Stimulated activated CD8-positive, alpha-beta memory T cell treated with anti-CD3 and anti-CD28 coated beads, Interleukin-12 subunit alpha, Interleukin-12 subunit beta, amount 100 ng/mL, for 4 hours (primary cell): ENCODE data around the gene RANBP10.

ENCODE experiments used
- DNase-seq: peaks from one replicate; pipeline ENCODE4 v3.0.0-alpha.2; 2020; ENCODE audit warnings: low read depth

The RANBP10 gene

DNA sequence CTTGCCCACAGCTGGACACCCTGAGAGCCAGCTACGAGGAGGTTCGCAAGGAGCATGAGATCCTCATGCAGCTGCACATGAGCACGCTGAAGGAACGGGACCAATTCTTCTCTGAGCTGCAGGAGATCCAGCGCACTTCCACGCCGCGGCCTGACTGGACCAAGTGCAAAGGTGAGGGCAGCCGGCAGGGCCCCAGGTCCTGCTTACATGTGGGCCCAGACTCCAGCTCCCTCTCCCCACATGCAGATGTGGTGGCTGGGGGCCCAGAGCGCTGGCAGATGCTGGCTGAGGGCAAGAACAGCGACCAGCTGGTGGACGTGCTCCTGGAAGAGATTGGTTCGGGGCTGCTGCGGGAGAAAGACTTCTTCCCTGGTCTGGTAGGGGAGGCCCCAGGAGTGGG lies 19.5 kb upstream of the RANBP10 start:
- DNase-seq = no peak

DNA sequence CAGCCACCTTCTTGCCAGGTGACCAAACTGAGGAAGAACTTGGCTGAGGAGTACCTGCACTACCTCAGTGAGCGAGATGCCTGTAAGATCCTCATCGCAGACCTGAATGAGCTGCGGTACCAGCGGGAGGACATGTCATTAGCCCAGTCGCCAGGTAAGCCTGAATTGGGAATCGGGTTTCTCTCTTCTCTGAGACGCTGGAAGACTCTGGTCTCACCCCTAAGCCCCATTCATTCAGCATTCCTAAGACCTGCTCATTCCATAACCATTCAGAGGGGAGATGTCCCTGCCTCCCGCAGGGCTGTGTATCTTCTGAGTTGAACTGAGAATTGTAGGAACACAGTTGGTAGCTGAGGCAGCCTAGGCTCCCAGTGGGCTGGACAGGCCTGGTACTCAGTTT lies 18.8 kb upstream of the RANBP10 start:
- no peak for DNase-seq

DNA sequence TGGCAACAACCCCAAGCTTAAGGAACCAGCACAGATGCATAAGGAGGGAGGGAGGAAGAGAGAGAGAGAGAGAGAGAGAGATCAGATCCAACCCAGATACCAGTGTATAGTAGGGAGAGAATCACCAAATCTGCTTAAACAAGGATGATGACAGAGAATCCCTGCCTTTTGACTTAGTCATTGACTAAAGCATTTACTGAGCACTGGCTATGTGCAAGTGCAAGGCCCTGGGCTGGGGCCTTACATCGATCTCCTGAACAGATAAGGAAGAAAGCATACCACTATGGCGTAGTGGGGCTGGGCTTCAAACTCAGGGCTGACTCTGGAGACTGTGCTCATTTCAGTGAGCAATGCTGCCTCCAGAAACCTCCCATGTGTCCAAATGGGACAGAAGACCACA lies 16.2 kb upstream of the RANBP10 start:
- no peak for DNase-seq

DNA sequence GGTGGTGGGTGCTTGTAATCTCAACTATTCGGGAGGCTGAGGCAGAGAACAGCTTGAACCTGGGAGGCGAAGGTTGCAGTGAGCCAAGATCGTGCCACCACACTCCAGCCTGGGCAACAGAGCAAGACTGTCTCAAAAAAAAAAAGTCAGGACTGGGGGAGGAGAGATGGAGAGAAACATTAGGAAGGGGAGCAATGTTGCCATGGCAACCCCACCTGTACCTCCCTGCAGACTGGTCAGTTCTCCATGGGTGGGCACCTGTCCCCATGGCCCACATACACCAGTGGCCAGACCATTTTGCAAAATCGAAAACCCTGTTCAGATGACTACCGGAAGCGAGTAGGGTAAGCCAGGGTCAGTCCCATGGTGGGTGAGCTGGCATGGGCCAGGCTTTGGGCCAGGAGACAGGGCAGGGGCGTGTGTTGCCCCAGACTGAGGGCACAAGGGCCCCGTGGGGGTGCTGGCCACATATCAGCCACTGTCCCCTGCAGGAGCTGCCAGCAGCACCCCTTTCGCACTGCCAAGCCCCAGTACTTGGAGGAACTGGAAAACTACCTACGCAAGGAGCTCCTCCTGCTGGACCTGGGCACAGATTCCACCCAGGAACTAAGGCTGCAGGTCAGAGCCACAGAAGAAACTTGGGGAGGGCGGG lies 14.4 kb upstream of the RANBP10 start:
- no peak for DNase-seq

DNA sequence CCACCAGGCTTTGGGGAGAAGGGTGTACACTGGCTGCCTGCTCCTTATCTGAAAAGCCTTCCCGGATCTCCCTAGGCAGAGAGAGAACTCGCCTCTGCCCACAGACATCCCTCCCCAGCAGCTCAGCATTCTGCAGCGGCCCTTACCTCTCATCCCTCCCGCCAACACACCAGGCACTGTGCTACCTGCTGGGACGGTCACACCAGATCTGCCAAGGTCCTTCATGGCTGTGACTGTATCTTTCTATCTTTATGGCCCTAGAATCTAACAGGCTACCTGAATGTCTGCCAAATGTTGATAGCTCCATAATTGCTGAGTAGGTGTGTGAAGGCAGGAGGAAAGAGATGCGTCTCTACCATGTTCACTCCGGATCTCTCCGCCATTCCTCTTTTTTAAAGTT lies 8.2 kb upstream of the RANBP10 start:
- no peak for DNase-seq

DNA sequence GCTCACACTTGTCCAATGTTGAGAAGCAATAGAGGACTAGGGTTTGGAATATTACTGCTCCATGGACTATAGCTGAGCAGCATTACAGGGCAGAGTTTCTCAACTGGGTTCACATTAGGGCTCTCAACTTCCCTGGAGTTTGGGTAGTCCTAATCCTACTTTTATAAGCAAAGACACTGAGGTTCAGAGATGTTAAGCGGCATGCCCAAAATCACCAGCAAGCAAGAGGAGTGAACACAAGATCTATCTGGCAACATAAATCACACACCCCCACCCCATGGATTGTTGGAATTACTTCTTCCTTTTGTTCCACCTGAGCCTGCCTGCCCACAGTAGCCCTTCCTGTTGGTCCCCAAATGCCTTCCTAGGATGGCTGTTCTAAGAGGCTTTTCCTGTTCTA lies 5.5 kb upstream of the RANBP10 start:
- no peak for DNase-seq

DNA sequence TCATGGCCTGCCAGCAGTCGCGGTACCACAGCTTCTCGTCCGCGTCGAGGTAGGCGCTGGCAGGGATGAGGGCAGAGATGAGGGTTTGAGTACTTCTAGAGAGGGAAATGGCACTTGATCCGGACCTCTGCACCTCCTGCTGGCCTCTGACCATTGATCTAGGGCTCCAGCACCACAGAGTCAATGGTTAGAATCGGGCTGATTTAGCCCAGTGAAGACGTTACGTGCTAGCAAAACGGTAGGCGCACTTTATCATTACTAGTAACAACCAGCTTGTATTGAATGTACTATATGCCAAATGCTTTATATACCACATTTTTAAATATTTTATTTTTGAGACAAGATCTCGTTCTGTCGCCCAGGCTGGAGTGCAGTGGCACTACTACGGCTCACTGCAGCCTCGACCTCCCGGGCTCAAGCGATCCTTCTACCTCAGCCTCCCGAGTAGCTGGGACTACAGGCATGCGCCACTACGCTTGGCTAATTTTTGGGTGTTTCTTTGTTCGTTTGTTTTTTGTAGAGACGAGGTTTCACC lies 855 bp upstream of the RANBP10 start:
- DNase-seq = no peak

DNA sequence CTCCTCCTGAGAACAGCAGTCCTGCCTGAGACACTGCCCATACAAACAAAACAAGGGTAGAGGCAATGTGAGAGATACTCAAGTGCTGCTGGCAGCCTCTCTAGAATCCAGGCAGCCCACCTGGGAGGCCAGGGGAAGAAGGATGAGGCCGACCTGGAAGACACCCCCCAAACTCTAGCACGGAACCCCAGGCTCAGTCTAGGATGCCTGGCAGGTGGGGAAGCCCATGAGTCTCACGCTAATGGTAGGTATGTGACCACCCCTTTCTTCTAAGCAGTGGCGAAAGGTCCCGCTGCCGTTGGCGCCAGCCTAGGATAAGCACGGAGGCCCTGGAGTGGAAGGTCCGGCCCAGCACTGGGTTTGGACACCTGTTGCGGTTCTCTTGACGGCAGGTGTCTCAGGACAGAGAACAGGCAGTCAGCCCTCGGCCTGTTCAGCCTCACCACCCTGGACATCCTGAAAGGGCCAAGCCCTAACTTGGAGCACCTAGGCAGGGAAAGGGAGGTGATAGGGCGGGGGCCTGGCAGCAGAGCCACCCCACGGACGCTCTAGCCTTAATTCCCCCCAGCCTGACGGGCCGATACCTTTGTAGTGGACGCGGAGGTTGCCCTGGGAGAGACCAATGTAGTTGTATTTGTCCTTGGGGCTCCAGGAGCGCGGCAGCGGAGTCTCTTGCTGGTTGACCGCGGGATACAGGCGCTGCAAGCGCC lies 487 bp downstream of the RANBP10 start:
- no peak for DNase-seq

DNA sequence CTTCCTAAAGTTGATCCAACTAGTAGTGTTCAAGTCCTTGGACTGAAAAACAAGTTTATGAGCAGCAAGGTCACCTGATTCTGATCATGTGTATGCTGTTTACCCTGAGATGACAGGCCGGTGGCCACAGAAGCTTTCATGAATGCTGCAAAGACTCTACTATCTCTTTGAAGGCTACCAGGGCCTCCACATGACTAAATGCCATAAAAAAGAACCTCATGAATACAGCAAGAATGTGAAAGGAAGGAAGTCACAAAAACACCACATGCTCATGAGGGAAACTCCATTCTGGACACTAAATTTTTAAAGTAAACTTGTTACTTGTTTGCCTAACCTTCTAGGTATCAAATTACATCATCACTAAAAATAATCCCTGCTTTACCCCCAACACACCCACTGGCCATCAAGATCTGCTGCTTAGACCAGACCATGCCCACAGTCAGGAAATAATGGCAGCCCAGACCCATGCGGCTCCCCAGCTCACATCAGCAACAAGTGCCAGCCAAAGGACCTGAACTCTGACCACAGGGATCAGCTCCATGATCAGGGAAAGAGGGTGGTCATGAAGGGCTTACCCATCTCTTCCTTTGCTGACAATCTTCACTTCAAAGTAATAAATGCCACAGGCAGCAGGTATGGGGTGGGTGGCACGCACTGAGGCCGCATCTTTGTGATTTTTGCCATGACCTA lies 1.4 kb downstream of the RANBP10 start:
- no peak for DNase-seq

DNA sequence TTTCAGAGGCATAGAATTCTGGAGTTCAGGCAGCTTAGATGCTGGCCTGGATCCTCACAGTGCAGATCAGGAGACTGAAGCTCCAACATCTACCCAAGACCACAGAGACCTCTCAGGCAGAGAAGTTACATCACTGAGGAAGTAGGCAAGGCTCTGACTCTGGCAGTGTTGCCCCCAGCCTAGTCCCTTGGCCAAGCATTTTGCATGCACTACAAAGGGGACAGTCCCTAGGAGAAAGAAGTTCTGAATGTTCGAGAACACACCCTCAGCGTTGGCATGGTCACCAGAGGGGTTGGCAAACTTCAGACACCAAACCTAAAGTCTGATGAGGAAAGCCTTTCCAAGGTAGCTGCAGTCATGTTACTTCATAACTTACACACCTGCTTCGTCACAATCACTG lies 2.5 kb downstream of the RANBP10 start:
- no peak for DNase-seq

DNA sequence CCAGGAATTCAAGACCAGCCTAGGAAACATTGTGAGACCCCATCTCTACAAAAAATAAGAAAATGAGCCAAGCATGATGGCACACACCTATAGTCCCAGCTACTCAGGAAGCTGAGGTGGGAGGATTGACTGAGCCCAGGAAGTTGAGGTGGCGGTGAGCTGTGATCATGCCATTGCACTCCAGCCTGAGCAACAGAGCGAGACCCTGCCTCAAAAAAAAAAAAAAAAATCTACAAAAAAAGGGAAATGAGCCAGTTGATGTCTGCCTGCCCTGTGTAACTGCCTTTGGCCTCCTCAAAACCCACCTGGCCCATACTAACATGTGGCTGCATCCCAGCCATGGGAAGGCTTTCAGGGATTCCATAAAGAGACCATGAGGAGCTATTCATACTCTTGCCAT lies 4.5 kb downstream of the RANBP10 start:
- DNase-seq = no peak

DNA sequence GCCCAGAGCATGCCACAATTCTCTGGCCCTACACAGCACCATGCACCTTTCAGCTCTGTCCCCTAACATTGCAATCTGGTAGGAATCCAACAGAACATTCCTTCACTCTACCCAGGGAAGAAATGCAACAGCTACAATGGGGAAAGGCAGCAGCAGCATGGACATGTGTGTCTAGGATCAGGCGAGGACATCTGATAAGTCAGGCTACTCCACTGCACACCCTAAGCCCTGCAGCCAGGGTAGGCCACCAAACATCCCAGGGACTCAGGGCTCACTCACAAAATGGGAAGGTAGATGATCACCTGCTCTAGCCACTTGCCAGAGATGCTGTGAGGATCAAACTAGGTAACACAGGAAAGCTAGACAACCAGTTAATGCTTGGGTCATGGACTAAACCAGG lies 5.1 kb downstream of the RANBP10 start:
- no peak for DNase-seq

DNA sequence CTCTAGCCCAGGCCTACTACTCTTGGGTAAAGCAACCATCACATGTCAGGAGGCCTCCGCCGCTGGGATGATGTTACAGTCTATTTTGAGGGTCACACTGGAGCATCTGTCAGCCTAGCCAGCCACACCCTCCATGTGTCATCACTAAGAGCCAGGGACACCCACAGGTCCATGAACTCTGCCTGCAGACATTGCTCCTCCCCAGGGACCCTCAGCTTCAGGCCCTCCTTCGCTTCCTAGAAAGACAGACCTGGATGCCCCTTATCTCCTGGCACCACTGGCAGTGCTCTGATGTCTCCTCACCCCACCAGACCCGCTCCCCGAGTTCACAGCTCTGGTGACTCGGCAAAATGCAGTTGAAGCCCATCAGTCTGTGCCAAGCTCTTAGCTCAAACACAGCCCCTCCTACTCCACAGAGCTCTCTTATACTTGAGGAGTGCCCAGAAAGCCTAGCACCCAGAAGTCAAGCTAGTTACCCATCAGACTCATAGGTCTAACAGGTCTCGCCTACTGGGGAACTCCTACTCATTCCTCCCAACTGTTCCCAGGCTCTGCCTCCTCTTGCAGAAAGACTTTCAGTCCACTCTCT lies 5.9 kb downstream of the RANBP10 start:
- DNase-seq = no peak

DNA sequence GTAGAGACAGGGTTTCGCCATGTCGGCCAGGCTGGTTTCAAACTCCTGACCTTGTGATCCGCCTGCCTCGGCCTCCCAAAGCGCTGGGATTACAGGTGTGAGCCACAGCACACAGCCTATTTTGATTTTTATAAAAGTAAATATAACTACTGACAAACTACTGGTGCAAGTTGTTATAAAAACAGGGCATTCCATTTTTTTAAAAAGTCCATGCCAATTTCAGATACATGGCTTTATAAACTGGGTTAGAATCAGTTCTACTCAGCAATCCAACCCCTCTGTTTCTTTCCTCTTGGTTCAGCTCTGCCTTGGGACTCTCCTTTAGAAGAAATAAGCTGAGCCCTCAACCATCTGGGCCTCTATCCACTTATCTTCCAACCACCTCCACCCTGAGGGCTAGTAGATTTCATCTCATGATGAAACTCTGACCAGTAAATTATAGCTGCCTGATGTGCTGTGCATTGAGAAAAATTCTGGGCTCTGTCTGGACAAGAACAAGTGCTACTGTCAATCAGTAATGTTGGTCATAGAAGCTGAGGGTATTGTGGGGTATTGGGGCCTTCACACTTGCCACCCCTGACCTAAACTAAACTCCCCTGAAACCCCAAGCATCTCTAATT lies 10.2 kb downstream of the RANBP10 start:
- DNase-seq = no peak

DNA sequence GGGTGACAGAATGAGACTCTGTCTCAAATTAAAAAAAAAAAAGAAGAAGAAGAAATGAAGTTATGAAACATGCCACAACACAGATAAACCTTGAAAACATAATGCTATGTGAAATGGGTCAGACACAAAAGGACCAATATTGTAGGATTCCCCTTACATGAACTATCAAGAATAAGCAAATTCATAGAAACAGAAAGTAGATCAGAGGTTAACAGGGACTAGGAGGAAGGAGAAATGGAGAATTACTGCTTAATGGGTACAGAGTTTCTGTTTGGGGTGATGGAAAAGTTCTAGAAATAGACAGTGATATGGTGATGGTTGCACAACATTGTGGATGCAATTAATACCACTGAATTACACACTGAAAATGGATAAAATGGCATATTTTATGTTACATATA lies 16.3 kb downstream of the RANBP10 start:
- DNase-seq = no peak

DNA sequence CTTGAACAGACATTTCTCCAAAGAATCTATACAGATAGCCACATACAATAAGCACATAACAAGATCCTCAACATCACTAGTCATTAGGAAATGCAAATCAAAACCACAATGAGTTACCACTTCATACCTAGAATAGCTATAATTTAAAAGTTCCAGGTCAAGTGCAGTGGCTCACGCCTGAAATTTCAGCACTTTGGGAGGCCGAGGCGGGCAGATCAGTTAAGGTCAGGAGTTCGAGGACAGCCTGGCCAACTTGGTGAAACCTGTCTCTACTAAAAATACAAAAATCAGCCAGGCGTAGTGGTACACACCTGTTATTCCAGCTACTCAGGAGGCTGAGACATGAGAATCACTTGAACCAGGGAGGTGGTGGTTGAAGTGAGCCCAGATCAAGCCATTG lies 19.9 kb downstream of the RANBP10 start:
- DNase-seq = no peak

DNA sequence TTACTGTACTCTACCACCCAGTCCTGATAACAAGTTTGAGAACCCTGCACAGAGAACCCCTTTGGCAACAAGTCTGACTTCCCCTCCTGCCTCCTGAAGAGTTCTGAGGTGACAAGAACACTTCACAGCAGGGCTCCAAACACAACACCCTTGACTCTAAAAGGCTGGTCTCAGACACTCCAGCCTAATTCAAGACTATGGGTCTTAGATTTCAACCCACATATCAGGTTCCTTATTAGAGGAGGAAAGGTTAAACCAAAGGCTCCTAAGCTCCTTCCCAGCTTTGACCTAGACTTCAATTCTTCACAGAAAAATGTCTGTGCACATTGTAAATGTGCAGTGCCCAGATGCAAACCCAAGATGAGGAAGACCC lies 23.0 kb downstream of the RANBP10 start:
- no peak for DNase-seq

DNA sequence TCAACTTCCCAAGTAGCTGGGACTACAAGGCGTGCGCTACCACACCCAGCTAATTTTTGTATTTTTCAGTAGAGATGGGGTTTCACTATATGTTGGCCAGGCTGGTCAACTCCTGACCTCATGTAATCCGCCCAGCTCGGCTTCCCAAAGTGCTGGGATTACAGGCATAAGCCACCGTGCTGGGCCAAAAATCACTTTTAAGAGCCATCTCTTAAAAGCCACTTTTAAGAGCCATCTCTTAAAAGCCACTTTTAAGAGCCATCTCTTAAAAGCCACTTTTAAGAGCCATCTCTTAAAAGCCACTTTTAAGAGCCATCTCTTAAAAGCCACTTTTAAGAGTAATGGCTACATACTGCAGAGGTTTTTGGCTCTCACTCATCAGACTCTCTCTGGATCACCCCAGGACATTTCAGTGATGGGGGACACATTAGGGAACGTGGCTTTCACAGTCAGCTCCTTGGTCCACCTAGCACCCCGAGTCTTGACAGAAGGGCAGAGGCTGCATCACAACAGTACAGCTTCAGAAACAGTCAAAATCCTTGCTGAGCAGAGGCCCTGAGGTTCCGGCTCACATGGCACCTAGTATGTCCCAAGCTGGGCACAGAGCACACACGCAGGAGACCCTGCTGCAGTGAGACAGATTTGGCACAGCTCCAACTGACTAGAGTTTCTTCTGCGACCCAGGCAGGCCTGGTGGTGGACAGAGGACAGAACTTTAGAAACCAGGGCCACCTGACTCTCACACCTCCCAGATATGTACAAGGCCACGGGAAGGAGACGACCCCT lies 23.6 kb downstream of the RANBP10 start:
- DNase-seq = no peak

DNA sequence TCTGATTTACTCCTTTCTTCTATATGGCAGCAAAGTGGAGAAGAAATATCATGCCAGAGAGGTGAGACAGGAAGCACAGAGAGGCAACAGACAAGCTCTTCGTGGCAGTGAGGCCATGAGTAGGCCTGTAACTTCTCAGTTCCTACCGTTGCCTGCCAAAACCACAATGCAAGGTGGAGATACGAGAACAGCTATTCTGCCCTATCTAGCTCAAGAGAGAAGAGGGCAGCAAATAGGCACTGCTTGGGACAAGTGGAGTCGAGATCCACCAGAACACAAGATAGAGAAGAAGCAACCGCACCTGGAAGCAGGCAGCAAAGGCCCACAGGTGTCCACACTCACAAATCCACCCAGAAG lies 24.8 kb downstream of the RANBP10 start:
- DNase-seq = no peak

DNA sequence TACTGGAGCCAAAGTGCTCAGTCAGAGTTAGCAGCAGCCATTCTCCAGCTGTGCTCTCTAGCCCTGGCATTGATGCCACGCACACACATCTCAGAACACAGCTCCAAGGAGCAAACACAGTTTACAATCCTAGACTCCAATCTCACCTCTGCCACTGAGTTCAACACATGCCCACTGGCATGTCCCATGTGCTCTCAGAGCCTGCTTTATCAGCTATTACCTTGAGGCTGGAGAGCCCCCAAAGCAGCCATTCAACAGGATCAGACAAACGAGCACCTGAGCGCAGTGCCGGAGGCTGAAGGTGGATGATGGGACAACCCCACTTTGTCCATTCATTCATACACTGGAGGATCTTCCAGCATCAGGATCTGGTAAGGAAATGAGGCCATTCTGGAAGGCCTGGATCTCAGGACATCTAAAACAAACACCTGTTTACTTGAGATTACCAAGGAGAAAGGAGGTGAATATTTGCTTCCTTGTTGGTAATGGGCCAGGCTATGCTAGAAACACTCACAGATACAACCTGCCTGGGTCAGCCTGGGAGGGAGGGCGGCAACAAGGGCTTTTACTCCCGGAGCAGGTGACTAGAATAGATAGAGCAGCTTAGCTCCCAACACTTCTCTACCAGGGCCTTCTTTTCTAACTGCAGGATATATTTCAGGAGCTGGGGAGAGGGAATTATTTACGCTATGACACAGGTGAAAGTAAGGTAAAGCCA lies 25.4 kb downstream of the RANBP10 start:
- DNase-seq = no peak
